HG03039 (cell line): ENCODE results near the gene CNTNAP4.

Source experiments
- ATAC-seq: cut with Tn5 transposase; IDR thresholded peaks from one replicate; pipeline ENCODE4 v1.9.1; 2021; ENCODE audit warnings: mild to moderate bottlenecking, moderate library complexity; ENCODE audit not compliant: unreplicated experiment

The CNTNAP4 gene

DNA sequence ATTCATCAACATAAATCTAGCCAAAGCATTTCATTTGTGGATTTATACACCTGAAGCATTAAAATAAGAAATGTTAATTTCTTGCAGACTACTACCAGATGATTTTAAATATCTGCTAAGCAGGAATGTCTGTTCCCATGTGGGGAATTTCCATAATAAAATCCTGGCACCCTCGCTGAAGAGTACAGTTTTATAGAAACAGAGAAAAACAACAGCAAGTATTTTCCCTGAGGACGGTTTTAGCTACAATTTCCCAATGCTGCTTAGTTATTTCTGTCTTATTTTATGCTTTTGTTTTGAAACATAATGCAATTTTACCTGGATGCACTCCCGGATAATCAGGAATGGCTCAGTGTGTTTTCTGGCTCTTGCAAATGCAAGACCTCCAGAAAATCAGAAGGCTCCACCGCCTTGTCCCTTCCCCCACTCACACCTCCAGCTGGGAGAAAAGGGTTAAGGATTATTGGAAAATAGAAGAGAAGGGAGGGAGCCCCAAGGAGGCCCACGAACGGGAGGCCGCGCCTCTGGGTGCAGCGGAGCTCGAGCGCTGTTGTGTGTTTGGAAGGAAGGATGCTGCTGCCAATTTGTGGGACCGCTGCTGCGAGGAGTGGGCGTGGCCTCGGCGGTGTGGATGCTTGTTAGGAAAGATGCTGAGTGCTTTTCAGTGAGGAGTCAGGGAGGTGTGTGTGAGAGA is at the start of gene CNTNAP4:
Gene CNTNAP4 (plus strand): TSS at position 657 of the 694 bp plus-strand sequence. CDS start 262 bp downstream, outside the sequence.
- no peak for ATAC-seq

- ATAC-seq: no peak
Measured at GRCh38 chr16:76228546-76229146, 48.6 kb upstream of the CNTNAP4 start.

DNA sequence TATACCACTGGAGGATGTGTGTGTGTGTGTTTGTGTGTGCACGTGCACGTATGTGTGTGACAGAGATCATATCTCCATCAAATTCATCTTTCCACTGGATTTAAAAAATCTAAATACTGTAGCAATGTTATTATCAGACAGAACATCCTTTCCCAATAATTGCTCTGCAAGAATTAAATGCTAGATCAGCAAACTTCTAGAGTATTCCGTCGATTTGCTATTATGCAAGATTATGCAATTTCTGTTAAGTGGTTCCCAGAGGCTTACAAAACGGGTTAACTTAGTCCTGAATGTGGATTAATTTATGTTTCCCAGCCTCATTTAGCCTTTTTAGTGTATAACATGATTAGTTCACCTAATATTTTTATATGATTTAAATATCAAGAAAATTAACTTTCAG is 44.5 kb upstream of the CNTNAP4 start:
- no peak for ATAC-seq

DNA sequence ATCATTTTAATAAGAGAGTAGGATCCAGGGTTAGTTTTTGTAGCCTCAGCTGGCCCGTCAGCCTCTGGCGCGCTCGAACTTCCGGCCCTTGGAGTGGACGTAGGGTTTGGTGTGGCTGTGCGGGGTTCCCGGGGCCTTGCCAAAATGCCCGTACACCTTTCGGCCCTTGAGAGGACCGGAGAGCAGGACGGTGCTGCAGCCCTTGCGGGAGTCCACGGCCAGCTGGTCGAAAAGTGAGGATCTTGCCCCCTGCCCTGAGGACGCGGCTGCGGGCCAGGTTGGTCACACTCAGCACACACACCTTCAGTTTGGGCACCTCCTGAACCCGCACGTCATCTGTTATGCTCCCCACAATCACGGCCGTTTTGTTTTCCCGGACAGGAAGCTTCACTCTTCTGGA is 42.2 kb upstream of the CNTNAP4 start:
- ATAC-seq: no peak

GRCh38 chr16:76235426-76235825 is 41.8 kb upstream of the CNTNAP4 start:
- ATAC-seq: no peak

- no peak for ATAC-seq
Measured at GRCh38 chr16:76237471-76237870, 39.7 kb upstream of the CNTNAP4 start.

GRCh38 chr16:76241755-76242154 is 35.4 kb upstream of the CNTNAP4 start:
- no peak for ATAC-seq

- no peak for ATAC-seq
Measured at GRCh38 chr16:76243620-76244019, 33.6 kb upstream of the CNTNAP4 start.

- no peak for ATAC-seq
Measured at GRCh38 chr16:76246587-76246986, 30.6 kb upstream of the CNTNAP4 start.

- ATAC-seq: peak; percentile 74
Measured at GRCh38 chr16:76265434-76266045, 11.7 kb upstream of the CNTNAP4 start.

GRCh38 chr16:76268824-76269223 is 8.4 kb upstream of the CNTNAP4 start:
- no peak for ATAC-seq

- no peak for ATAC-seq
Measured at GRCh38 chr16:76277460-76278030, 344 bp downstream of the CNTNAP4 start.

DNA sequence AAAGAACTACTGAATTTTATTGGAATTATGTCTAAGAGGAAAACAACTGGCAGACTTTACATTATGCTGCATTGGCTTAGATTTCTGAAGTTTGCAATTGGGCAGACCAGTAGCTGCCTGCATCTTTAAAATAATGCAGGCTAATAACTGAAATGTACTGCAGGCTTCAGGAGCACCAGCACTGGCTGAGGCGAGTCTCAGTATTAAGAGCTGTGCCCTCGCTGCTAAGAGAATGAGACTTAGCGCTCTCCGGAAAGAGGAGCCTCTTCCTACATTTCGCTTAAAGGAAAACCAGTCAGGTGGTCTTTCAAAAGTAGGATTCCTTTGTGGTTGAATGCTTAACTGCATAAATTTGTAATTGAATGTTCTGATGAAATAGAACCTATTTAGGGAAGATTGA is 885 bp downstream of the CNTNAP4 start:
- no peak for ATAC-seq

DNA sequence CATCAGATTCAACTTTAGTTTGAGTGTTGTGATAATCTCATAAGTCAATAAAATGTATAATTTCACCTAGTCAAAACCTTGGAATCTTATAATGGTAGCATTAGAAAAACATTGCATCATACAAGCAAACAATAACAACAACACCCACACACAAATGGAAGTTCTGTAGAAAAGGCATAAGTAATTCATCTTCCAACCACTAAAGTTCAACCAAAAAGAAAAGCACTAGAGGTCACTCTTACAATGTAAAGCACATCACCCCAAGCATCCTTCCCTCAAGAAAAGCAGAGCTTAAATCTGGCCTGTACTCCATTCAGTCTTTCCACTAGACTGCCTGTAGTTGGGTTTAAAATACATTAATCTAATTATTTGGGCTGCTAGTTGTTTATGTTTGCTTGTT is 1.8 kb downstream of the CNTNAP4 start:
- ATAC-seq: no peak

GRCh38 chr16:76280421-76281215 is 3.4 kb downstream of the CNTNAP4 start:
- ATAC-seq: no peak

GRCh38 chr16:76287466-76287865 is 10.3 kb downstream of the CNTNAP4 start:
- no peak for ATAC-seq

DNA sequence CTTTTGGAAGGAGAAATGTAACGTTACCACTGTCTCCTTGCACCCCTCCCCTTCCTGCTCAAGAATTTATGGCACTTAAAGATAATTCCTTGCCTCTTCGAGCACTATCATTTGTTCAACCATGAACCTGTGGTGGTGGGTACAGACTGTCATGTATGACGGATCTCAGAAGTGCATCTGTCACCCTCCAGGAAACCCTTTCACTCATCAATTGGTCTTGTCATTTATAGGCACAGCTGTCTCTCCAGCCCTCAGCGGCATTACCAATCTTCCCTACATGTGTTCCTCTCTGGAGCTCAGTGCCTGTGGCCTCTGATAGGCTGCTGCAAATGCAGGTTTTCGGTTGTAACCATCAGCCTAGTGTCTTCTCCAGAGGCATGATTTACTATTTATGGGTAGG is 15.0 kb downstream of the CNTNAP4 start:
- no peak for ATAC-seq

GRCh38 chr16:76293980-76294379 is 16.8 kb downstream of the CNTNAP4 start:
- no peak for ATAC-seq

- ATAC-seq: no peak
Measured at GRCh38 chr16:76294396-76295214, 17.4 kb downstream of the CNTNAP4 start.

- no peak for ATAC-seq
Measured at GRCh38 chr16:76297941-76298340, 20.7 kb downstream of the CNTNAP4 start.
